Stimulated activated CD8-positive, alpha-beta memory T cell treated with anti-CD3 and anti-CD28 coated beads, Interleukin-7, amount 100 ng/mL, for 4 hours (primary cell): ENCODE measurements around the gene SORCS2.
"Not testable (repeated sequence)": the region's sequence is repeated elsewhere in the genome, so short reads cannot be mapped to it uniquely, and the experiment has no call there.

Source experiments
- DNase-seq, 2 donors: peaks; one replicate each; pipeline ENCODE4 v3.0.0-alpha.2; 2020; ENCODE audit warnings: low read depth in 2 of 2

The SORCS2 gene

DNA sequence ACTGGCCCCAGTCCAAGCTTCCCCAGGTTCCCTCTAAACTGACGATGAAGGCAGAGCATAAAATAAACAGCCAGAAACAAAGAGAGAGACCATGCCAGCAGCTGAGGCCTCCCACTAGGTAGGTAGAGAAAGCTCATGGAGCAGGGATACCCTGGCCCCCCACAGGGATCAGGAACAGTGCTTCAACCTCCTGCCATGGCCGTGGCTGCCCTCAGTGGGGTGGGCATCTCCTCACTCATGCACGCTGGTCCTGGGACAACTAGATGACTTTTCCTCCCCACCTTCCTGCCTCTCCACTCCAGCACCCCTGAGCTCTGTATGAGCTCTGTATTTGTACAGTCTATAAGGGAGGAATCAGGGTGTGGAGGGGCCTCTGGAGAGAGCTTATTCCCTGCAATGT, 360.1 kb downstream of the SORCS2 start:
- no peak for DNase-seq

DNA sequence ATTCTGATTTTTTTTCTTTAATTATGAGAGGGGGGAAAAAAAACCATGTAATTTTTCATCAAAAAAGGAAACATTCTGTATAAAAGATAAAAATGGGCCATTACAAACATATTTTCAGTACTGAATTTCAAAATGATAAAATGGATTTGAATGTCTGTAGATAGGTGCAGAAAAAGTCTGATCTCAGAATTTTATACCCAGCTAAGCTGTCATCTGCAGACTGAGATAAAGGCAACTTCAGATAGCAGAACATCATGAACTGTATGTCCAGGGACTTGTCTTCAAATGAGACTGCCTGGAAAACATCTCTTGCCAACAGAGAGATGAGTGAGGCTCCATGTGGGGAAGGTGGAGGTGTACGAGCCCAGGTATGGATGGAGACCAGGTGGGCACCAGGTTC, 360.9 kb downstream of the SORCS2 start:
- no peak for DNase-seq

DNA sequence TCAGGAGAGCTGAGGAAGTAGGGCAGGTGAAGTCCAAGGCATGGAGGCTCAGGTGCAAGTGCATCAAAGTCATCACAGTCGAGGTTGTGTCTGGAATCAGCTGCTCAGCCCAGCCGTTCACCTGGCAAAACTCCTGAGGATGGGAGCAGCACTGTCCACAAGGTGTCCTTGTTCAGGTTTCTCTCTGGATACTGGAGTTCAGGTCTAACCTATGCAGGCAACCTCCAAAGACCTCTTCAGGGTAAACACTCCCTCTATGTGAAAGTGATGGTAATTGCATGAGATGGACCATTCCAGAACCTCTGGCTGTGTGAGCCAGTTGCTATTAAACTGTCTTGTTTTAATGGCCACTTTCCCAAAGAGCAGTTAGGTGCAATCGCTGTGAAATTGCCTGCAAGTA, 362.6 kb downstream of the SORCS2 start:
- DNase-seq, result no peak

DNA sequence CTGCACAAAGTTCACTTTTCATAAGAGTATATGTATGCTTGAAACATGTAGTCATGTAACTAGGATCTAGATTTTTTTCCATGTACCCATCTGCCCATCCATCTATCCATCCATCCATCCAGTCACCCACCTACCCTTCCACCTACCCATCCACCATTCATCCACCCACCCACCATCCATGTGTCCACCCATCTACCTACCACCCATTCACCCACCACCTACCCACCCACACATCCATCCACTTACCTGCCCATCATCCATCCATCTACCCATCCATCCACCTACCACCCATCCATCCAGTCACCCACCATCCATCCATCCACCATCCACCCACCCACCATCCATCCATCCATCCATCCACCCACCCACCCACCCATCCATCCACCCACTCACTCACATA, 364.2 kb downstream of the SORCS2 start:
- DNase-seq, result no peak

DNA sequence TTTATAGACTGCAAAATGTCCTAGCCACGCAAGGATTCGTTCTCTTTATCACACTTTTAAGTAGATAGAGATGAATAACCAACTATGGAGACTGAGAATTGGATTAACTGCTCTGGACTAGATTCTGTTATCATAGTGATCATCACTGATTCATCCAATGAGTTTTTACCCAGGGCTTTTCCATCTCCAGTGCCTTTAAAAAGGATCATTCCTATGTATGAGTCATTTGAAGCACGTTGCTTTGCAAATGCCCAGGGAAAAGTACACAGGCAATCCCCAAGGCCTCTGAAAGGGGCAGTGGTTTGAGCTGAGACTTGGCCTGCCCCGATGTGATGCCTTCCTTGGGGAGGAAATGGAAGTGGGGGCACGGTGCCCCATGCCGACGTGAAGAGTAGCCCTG, 365.1 kb downstream of the SORCS2 start:
- DNase-seq, result no peak

DNA sequence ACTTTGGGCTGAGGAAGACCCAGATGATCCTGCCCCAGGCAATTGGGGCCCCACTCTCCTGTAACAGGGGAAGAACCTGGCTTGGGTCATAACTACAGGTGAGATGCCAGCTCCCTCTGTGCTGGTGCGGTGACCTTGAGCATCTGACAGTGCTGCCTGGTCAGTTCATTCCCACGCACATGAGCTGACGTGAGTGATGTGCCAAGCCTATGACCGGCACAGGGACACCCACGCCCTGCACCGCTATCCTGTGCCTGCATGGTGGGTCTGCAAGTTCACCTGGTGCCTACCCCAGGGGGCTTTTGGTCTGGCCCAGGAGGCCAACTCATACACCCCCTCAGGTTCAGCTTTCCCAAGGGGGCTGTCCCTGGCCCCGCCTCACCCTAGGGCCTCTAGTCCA, 366.1 kb downstream of the SORCS2 start:
- no peak for DNase-seq

DNA sequence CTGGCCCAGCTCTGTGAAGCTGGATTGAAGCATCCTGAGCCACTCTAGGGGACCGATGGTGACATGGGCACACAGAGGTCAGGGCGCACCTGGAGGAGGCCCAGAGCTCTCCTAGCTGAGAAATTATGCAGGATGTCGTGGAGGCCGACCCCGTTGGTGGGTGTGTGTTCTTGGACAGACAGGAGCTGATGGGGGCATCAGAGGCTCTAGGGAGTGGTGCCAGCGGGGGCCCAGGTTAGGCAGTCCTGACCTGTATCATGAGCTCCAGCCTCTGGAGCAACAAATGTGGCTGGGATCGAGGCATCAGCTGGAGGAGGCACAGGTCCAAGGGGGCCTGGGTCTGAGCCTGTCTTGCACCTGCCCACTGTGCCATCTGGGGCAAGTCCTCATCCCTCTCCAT, 367.0 kb downstream of the SORCS2 start:
- no peak for DNase-seq

DNA sequence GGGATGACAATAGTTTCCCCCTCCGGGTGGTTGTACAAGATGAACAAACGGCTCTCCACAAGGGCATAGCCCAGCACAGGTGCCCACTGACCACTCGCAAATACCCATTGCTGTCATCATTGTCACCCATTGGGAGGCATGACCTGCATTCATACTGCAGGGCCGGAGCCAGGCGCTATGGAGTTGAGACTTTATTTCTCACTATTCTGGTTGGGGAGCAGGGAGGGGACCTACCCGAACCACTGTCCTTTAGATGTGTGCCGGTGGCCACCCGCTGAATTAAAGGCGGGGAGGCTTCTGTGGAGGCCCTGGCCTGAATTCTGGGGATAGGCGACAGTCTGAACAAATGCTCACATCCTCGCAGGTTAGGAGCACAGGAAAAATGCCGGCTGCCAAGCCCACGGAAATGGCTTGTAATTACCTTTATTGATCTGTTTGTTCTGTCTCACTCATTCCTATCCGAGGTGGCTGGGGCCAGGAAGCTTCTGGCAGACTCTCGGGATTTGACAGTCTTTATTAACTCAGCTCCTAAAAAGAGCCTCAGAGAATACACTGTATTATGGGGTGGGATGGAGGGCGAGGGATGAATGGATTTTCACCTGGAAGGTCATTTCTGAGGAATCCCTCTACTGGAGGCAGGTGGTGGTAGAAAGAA, 367.5 kb downstream of the SORCS2 start:
- no peak for DNase-seq

DNA sequence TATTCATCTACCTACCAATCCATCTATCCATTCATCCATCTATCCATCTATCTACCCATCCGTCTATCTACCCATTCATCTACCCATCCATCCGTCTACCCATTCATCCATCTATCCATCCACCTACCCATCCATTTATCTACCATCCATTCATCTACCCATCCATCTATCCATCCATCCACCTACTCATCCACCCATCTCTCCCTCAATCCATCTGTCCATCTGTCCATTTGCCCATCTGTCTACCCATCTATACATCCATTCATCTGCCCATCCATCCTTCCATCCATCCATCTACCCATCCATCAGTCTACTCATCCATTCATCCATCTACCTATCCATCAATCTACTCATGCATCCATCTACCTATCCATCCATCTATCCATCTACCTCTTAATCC, 369.2 kb downstream of the SORCS2 start:
- DNase-seq, result no peak

DNA sequence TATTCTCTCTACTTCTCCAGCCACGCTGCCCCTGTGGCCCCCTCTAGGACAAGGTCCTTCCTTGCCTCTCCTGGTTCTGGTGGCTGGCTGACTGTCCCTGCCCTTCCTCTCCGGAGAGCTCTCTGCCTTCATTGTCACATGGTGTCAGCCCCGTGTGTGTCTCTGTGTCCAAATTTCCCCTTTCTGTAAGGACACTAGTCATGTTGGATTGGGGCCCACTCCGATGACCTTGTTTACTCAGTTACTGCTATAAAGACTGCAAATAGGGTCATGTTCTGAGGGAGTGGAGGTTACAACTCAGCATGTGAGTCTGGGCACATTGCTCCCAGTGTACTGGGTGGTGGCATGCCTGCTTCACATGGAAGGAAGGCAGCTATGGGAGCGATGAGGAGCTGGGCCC, 371.9 kb downstream of the SORCS2 start:
- no peak for DNase-seq

DNA sequence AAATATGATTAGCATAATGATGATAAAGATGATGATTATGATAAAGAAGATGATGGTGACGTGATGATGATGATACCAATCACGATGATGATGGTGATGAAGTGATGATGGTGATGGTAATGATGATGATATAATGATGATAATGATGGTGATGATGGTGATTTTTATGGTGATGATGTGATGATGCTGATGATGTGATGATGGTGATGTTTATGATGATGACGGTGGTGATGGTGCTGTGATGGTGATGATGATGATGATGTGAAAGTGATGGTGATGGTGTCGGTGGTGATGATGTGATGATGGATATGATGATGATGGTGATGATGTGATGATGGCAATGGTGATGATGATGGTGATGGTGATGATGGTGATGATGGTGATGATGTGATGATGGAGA, 373.1 kb downstream of the SORCS2 start:
- DNase-seq, result no peak

DNA sequence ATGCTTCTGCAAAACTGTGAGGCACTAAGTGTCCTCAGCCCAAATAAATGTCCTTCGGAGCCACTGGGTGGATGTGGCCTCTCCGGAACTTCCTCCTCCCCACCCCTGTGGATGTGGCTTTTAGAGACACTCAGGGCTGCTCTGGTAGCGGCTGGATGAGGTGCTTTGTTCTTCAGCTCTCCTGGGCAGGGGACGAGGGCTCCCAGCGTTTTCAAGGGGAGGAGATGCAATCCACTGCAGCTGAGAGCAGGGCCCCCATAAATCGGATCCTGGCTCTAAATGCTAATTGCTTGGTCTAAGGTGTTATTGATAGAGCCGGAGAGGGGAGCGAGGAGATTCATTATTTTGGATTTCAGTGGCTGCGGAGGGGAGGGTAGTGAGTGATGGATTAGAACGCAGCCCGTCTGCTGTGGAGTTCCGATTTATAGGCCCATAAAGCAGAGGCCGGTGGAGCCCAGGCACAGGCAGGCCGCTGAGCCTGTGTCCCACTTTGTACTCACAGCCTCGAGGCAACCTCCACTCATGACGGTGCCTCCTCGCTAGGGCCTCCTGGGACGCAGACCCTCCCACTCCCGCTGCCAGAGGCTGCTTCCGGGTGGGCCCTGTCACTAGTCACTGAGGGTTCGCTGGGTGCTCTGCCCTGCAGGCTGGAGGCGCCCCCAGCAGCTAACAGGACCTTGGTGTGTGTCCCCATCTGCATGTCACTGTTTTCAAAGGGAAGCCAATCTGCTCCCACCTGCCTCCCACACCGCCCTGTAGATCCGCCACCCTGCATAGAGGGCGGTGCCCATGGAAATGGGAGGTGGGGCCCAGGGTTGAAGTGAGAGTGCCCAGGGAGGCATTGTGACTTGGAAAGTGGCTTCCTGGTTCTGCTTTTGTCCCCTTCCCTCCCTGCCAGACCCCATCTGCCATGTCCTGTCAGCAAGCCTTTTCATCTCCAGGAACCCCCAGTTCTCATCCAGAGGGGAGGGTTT, 377.8 kb downstream of the SORCS2 start:
- DNase-seq, result no peak

DNA sequence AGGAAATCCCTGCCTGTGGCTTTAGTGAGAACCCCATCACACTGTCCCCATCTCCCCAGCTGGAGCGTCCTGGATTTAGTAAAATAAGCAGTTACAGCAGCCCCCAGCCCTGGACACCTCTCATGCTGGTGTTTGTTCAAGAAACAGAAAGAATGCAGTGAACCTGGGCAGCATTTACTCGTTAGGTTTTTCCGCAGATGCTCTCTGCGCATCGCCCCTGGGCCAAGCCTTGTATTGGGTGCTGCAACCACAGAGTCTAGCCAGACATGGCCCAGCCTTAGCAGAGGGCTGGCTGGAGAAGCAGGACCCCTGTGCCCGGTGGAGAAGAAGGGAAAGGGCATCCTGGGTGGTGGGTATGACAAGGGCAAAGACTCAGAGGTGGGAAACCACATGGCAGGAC, 378.7 kb downstream of the SORCS2 start:
- no peak for DNase-seq

DNA sequence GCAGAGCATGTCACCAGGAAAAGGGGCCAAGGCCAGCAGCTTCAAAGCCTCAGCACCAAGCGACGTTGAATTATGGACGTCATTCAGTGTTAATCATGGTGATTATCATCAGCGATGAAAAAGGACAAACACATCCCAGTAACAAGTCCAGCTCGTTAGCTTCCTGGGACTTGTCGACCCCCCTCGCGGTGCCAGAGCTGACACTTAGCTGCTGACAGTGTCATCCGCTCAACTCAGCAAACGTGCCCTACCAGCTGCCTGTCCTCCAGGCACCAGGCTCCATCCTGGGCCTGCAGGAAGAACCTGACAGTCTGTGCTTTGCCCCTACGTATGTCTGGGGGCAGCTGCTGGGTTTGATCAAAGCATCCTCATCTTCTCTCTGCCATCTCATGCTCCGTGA, 379.4 kb downstream of the SORCS2 start:
- no peak for DNase-seq

DNA sequence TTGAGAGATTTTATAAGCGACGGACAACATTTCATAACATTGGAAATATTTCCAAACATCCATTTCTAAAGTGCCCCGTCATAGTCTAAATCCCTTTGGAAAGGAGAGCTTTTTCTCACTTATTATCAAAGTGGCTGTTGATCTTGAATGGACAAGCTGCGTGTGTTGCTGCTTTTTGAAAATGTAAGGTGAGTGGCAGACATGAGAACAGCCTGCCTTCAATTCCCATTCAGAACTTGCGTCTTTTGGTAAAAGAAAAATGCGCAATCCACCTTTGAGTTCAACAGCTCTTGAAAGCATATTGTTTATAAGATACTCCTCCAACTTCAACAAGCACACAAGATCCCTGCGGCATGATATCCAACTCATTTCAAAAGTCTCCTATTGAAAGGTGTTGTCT, 380.6 kb downstream of the SORCS2 start:
- no peak for DNase-seq

DNA sequence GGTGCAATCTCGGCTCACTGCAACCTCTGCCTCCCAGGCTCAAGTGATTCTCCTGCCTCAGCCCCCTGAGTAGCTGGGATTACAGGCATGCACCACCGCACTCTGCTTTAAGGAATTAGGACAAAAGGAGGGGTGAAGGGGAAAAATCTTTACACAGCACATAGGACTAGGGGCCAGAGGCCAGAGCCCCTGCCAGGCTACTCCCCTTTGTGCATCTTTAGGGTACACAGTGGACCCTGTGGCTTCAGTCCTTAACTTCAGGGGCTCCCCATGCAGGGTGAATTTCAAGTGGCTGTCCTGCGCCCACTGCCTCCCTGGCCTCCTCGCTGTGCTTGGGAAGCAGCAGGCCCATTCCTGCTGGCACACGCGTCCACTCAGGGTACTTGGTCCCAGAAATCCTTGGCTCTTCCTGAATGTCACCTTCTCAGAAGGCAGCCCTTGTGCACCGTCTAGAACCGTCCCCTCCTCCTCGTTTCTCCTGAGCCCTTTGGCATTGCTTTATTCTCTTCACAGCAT, 381.3 kb downstream of the SORCS2 start:
- no peak for DNase-seq

DNA sequence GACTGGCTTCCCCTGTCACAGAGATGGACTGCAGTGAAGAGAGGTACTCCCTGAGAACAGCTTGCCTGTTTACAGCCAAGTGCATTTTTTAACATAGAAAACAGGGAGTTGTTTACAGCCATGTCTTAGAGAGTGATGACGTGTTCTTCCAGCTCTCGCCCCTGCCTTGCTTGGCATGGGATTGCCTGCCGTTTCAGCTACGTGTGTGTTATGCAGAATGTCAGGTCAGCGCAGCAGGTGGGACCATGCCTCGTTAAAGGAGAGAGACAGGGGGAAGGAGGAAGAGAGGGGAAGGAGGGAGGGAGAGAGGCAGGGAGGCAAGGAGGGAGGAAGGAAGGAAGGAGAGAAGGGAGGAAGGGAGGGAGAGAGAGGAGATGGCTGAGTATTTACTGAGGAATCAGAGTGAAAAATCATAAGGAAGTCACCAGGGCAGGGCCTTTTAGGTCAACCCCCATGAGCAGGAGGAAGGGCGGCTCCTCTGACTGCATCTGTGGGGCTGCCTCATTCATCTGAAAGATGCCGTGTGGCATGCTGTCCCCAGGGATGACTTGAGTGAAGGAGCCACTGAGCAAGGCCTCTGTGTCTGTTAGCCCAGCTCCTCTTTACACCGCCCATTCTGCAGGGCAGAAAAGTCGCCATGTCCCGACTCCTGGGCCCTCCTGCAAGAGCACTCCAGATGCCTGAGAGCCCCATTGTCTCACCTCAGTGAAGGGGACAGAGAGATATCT, 382.1 kb downstream of the SORCS2 start:
- DNase-seq, result no peak

DNA sequence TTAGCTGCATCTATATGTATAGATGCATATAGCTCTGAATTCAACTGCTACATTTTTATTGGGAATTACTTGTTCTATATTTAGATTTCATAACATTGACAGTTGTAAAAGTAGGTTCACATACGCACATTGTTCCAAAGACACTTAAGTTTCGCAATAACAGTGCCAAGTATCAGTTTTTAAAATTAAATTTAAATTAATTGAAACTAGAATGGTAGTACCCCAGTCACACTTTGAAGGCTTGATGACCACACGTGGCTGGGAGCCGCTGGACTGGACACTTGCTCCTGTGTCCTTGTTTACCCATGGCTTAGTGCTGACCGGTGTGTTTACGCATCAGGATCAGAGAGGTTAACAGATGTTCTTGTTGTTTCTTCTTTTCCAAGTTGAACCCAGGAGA, 383.1 kb downstream of the SORCS2 start:
- no peak for DNase-seq

DNA sequence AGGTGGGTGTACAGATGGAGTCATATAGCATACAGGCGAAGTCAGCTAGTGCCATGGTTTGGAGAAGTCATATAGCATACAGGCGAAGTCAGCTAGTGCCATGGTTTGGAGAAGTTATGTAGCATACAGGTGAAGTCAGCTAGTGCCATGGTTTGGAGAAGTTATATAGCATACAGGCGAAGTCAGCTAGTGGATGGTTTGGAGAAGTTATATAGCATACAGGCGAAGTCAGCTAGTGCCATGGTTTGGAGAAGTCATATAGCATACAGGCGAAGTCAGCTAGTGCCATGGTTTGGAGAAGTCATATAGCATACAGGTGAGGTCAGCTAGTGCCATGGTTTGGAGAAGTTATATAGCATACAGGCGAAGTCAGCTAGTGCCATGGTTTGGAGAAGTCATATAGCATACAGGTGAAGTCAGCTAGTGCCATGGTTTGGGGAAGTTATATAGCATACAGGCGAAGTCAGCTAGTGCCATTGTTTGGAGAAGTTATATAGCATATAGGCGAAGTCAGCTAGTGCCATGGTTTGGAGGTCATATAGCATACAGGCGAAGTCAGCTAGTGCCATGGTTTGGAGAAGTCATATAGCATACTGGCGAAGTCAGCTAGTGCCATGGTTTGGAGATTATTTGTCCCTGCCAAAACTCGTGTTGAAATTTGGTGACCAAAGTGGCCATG, 385.2 kb downstream of the SORCS2 start:
- not testable (repeated sequence) for DNase-seq

DNA sequence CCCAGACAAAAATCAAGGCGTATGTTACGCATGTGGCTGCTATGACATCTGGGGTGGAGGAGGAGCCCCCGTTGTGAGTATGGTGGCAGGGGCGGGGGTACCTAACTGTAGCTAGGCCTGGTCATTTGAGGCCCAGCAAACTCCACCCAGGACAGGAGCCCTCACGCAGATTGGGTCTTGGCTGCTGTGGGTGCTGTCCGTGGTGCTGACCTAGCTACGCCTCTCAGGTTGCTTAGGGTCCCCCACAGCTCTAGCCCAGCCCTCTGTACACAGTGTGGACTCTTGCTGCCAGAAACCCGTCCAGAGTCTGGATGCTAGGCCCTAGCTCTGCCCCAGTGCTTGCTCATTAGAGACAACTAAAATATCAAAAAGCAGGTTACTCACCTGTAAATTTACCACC, 389.1 kb downstream of the SORCS2 start:
- DNase-seq, result no peak

DNA sequence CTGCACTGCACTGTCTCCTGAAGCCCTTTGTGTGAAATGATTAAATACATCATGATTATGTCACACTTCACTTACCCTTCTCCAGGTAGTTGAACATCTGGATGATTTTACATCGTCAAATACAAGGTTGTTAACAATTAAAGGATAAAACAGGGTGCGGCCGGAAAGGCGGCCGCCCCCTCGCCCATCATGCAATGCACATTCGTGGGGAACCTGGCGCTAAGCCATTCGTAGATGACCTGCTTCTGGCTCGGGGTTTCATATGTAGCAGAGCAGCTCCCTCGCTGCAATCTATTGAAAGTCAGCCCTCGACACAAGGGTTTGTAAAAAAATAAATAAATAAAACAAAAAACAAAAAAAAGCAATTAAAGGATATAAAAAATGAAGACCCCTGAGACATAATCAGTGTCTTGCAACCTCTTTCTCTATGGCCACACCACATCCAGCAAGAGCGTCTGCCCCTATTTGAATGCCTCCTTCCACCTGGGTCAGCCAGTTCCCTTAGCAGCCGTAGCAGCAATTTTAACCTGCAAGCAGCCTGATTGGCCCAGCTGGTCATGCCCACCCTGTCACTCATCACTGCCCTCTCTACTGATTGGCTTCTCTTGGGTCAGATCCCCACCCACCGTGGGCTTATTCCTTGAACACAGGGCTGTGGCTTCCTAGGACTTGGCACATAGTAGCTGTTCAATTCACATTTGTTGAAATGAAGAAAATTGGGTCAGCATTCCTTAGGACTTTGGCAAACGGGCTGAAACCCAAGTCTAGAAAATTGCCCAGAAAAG, 390.2 kb downstream of the SORCS2 start:
- DNase-seq, result no peak
